GM18520 (cell line): ENCODE results near the gene TMEM61.

Experiments
- ATAC-seq: cut with Tn5 transposase; IDR thresholded peaks from one replicate; pipeline ENCODE4 v1.9.1; 2021; ENCODE audit not compliant: unreplicated experiment

The TMEM61 gene

DNA sequence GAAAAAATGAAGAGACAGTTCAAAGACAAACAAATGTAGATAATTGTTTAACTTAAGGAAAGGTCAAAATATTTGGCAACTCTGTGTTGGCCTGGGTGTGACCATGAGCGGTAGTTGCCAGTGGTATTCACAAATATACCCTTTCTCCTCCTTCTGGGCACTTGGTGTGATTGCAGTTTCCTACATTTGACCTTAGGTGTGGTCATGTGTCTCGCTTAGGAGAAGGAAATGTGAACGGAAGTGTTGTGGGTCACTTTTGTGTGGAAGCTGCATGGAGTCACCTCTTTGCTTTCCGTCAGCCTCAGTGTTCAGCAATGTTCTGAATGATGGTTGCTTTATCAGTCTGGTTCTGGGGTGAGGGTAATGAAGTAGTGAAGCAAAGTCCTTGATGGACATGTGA, 55.5 kb downstream of the TMEM61 start:
- no peak for ATAC-seq

GRCh38 chr1:55037733-55038551, 57.5 kb downstream of the TMEM61 start:
- ATAC-seq = no peak

GRCh38 chr1:55038552-55038838, 58.1 kb downstream of the TMEM61 start:
- ATAC-seq = no peak

GRCh38 chr1:55038974-55039341, 58.5 kb downstream of the TMEM61 start:
- ATAC-seq = no peak

DNA sequence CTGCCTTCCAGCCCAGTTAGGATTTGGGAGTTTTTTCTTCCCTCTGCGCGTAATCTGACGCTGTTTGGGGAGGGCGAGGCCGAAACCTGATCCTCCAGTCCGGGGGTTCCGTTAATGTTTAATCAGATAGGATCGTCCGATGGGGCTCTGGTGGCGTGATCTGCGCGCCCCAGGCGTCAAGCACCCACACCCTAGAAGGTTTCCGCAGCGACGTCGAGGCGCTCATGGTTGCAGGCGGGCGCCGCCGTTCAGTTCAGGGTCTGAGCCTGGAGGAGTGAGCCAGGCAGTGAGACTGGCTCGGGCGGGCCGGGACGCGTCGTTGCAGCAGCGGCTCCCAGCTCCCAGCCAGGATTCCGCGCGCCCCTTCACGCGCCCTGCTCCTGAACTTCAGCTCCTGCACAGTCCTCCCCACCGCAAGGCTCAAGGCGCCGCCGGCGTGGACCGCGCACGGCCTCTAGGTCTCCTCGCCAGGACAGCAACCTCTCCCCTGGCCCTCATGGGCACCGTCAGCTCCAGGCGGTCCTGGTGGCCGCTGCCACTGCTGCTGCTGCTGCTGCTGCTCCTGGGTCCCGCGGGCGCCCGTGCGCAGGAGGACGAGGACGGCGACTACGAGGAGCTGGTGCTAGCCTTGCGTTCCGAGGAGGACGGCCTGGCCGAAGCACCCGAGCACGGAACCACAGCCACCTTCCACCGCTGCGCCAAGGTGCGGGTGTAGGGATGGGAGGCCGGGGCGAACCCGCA, 59.1 kb downstream of the TMEM61 start, which contains the start of gene PCSK9:
Gene PCSK9, plus strand, starts transcription at position 207 of the 741 bp plus-strand sequence. Its CDS starts 290 bp downstream, at position 497.
- no peak for ATAC-seq

DNA sequence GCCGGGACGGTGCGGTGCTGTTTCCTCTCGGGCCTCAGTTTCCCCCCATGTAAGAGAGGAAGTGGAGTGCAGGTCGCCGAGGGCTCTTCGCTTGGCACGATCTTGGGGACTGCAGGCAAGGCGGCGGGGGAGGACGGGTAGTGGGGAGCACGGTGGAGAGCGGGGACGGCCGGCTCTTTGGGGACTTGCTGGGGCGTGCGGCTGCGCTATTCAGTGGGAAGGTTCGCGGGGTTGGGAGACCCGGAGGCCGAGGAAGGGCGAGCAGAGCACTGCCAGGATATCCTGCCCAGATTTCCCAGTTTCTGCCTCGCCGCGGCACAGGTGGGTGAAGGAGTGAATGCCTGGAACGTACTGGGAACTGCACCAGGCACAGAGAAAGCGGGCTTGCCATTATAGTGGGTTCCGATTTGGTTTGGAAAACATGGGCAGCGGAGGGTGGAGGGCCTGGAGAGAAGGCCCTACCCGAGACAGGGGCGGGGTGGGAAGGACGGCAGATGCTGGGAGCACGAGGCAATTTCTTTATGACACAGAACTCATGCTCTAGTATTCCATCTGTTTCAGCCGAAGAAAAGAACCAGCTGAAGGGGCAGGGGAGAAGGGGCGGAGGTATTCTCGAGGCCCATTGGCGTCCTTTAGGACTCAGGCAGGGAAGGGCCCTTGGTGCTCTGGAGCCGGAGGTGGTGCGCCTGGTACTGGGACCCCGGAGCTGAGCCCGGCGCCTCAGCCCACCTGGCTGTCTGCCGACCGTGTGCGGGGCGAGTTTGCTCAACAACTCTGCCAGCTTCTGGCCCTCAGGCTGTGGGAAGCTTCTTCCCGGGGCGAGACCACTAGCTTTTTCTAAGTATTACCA, 59.9 kb downstream of the TMEM61 start:
- ATAC-seq = no peak

GRCh38 chr1:55040933-55041494, 60.6 kb downstream of the TMEM61 start:
- no peak for ATAC-seq

- no peak for ATAC-seq
Observed at GRCh38 chr1:55041613-55042012, 61.2 kb downstream of the TMEM61 start.
